Activated B cell treated with CpG ODN at 0.5 μM for 24 hours (primary cell): ENCODE data around the gene NAA38. TPM values are rescaled to one million over a fixed set of nuclear protein-coding genes. Genes with fewer than 3 reads are reported as not detected.
A peak's percentile ranks its signal among the peaks of the same experiment; 100 is the strongest.
"Not testable (repeated sequence)": the region's sequence is repeated elsewhere in the genome, so short reads cannot be mapped to it uniquely, and the experiment has no call there.

Experiments used
- ATAC-seq: fragments of 200-7000 bp; cut with Tn5 transposase; one replicate; pipeline ENCODE4 v1.10.0; 2021; ENCODE audit warnings: low read depth, mild to moderate bottlenecking, moderate library complexity
- CTCF ChIA-PET: fragments of 350-600 bp; sonication (Branson Sonifier 250); formaldehyde crosslinking; loops from one replicate; lab custom pipeline; 2021; ENCODE audit warnings: antibody characterized with exemption; lab: Charles Lee
- POLR2A ChIA-PET: fragments of 350-600 bp; sonication (Branson Sonifier 250); formaldehyde crosslinking; loops from one replicate; lab custom pipeline; 2021; ENCODE audit warnings: antibody characterized with exemption; lab: Charles Lee
- DNase-seq: peaks from one replicate; pipeline ENCODE4 v3.0.0; 2022
- H3K27ac Mint-ChIP-seq: one replicate; pipeline ENCODE4 v1.8.0; 2020; ENCODE audit warnings: mixed read lengths
- H3K27me3 Mint-ChIP-seq: one replicate; pipeline ENCODE4 v1.8.0; 2021; ENCODE audit warnings: mixed read lengths
- H3K36me3 Mint-ChIP-seq: one replicate; pipeline ENCODE4 v1.8.0; 2021; ENCODE audit warnings: low read depth, mixed read lengths
- H3K4me1 Mint-ChIP-seq: one replicate; pipeline ENCODE4 v1.8.0; 2021; ENCODE audit warnings: mixed read lengths
- H3K4me3 Mint-ChIP-seq: one replicate; pipeline ENCODE4 v1.8.0; 2020; ENCODE audit warnings: mild to moderate bottlenecking, mixed read lengths
- H3K9me3 Mint-ChIP-seq: one replicate; pipeline ENCODE4 v1.8.0; 2020; ENCODE audit warnings: mixed read lengths
- intact Hi-C: fragments of 100-400 bp; cut with micrococcal nuclease; formaldehyde crosslinking; loops from one replicate; pipeline ENCODE4 v1.15.1; 2024
- total RNA-seq: library from RNA; stranded (reverse); gene quantifications from 2 replicates; pipeline ENCODE4 v1.2.3, GENCODE V29; 2022
- TF ChIP-seq, protein P1 (sequence below): fragments of 200-600 bp; IDR thresholded peaks from one replicate; pipeline ENCODE4 v1.8.0; 2022; ENCODE audit warnings: antibody characterized with exemption, mild to moderate bottlenecking

The NAA38 gene
- total RNA-seq, 1 donor from 2014 or later: 36.0 TPM

DNA sequence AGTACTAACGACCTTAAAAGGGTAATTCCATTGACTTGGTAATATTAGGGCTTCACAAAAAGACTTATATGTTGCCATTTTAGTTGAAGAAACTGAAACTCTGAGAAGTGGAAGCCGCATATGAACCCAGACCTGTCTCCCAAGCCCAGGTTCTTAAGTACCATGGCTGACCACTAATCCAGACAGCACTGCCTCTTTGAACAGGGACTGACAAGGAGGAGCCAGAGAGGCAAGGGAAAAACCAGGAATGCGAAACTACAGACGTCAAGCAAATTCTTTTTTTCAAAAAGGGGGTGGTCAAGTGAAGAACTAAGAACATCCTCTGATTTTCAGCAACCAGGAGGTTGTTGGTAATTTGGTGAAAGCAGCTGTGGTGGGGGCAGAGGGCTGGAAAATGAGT, 15.7 kb upstream of the NAA38 start:
- Mint-ChIP-seq H3K27ac (no peak overlapping the region), H3K4me1 (peaks cover 10% of the 10 kb centered on the region)
- CTCF ChIA-PET: no interaction called here

DNA sequence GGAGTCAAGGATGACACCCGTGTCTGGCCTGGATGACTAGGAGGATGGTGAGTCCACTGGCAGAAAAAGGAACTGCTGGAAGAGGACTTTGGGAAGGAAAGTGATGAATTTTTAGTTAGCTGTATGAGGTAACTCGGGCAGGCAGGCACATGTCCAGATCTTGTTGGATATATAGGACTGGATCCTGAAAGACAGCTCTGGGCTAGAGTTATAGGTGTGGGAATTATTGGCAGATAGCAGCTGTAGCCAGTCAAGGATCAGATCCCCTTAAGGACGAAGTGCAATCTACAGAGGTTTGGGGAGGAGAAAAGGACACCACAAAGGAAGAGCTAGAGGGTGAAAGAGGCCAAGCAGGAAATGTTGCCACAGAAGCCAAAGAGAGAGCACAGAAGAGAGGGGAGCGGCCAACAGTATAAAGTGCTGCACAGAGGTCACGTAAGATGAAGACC, 10.5 kb upstream of the NAA38 start:
- H3K27me3 Mint-ChIP-seq: no peaks in the 10 kb centered on the region
- H3K4me1 Mint-ChIP-seq: peaks cover 11% of the 10 kb centered on the region
- ChIA-PET CTCF (interaction anchor here (1.3 to 3.1 kb wide), 2 partner anchors 33 to 122 kb away, joined by 3 to 11 read pairs; no protein-coding TSS in a partner anchor), POLR2A (no interaction called here)
- TF ChIP-seq, protein P1, sequence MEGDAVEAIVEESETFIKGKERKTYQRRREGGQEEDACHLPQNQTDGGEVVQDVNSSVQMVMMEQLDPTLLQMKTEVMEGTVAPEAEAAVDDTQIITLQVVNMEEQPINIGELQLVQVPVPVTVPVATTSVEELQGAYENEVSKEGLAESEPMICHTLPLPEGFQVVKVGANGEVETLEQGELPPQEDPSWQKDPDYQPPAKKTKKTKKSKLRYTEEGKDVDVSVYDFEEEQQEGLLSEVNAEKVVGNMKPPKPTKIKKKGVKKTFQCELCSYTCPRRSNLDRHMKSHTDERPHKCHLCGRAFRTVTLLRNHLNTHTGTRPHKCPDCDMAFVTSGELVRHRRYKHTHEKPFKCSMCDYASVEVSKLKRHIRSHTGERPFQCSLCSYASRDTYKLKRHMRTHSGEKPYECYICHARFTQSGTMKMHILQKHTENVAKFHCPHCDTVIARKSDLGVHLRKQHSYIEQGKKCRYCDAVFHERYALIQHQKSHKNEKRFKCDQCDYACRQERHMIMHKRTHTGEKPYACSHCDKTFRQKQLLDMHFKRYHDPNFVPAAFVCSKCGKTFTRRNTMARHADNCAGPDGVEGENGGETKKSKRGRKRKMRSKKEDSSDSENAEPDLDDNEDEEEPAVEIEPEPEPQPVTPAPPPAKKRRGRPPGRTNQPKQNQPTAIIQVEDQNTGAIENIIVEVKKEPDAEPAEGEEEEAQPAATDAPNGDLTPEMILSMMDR: no peak
- ATAC-seq (no peak), DNase-seq (no peak)
- peaks cover 18% of the 10 kb centered on the region for H3K36me3 Mint-ChIP-seq
- no peak overlapping the region for H3K4me3 Mint-ChIP-seq
- H3K9me3 Mint-ChIP-seq: no peaks in the 10 kb centered on the region
- intact Hi-C loops: no loop called here
- no peak overlapping the region for H3K27ac Mint-ChIP-seq

More for the DNA sequence above, 15.7 kb upstream of the NAA38 start:
- intact Hi-C loops: no loop called here
- TF ChIP-seq, protein P1: no peak
- POLR2A ChIA-PET: interaction anchor here (0.8 kb wide), 1 partner anchor 11 kb away, joined by 3 read pairs; no protein-coding TSS in a partner anchor
- no peak for DNase-seq
- peaks cover 12% of the 10 kb centered on the region for H3K36me3 Mint-ChIP-seq
- H3K9me3 Mint-ChIP-seq: no peaks in the 10 kb centered on the region
- no peaks in the 10 kb centered on the region for H3K27me3 Mint-ChIP-seq
- H3K4me3 Mint-ChIP-seq: no peak overlapping the region
- no peak for ATAC-seq

DNA sequence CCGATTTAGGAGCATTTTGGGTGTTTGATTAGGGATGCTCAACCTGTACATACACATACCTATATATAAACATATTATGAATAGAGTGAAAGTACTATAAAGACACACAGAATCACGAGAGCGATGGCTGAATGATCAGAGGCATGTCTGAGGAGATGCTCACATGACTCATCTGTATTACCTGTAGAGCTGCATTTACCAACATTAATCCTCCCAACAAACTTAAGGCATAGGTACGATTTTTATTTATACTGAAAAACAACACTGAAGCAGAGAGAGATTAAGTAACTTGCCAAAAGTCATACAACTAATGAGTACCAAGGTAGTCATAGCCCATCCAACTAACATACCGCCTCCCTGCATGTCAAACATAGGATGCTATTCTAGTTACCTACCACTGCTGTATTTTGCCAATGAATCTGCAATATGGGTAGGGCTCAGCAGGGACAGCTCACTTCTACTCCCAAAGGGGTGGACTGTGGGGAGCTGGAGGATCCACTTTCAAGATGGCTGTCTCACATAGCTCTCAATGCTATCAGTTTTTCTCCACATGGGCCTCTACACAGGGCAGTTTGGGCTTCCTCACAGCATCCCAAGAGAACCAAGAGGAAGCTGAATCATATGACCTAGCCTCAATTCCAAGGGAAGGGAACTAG, 7.8 kb upstream of the NAA38 start:
- Mint-ChIP-seq H3K9me3 (no peaks in the 10 kb centered on the region), H3K27me3 (no peaks in the 10 kb centered on the region), H3K27ac (no peak overlapping the region), H3K4me3 (no peak overlapping the region), H3K4me1 (peaks cover 14% of the 10 kb centered on the region), H3K36me3 (peaks cover 18% of the 10 kb centered on the region)
- TF ChIP-seq, protein P1: no peak
- DNase-seq (no peak), ATAC-seq (no peak)
- intact Hi-C loops: no loop called here
- POLR2A ChIA-PET: interaction anchor here (0.6 to 0.7 kb wide), 2 partner anchors 186 to 292 kb away, joined by 3 to 4 read pairs; no protein-coding TSS in a partner anchor
- CTCF ChIA-PET: interaction anchor here (0.6 to 7.2 kb wide), 5 partner anchors 21 to 187 kb away, joined by 3 to 77 read pairs (median 3); no protein-coding TSS in a partner anchor

DNA sequence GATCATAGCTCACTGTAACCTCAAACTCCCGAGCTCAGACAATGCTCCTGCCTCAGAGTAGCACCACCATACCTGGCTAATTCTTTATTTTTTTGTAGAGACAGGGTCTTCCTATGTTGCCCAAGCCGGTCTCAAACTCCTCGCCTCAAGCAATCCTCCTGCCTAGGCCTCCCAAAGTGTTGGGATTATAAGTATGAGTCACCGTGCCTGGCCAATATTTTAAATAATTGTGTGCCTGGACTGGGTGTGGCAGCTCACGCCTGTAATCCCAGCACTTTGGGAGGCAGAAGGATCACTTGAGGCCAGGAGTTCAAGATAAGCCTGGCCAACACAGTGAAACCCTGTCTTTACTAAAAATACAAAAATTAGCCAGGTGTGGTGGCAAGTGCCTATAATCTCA, 7.0 kb upstream of the NAA38 start:
- H3K4me3 Mint-ChIP-seq, H3K27ac Mint-ChIP-seq, ATAC-seq, DNase-seq, intact Hi-C loops, POLR2A ChIA-PET, H3K9me3 Mint-ChIP-seq, H3K27me3 Mint-ChIP-seq: not testable (repeated sequence)
- H3K36me3 Mint-ChIP-seq: peaks cover 23% of the 10 kb centered on the region
- CTCF ChIA-PET: interaction anchor here (0.7 to 7.2 kb wide), 8 partner anchors 33 to 193 kb away, joined by 3 to 77 read pairs (median 6); partner anchors contain the start of gene RNF227
- peaks cover 14% of the 10 kb centered on the region for H3K4me1 Mint-ChIP-seq

DNA sequence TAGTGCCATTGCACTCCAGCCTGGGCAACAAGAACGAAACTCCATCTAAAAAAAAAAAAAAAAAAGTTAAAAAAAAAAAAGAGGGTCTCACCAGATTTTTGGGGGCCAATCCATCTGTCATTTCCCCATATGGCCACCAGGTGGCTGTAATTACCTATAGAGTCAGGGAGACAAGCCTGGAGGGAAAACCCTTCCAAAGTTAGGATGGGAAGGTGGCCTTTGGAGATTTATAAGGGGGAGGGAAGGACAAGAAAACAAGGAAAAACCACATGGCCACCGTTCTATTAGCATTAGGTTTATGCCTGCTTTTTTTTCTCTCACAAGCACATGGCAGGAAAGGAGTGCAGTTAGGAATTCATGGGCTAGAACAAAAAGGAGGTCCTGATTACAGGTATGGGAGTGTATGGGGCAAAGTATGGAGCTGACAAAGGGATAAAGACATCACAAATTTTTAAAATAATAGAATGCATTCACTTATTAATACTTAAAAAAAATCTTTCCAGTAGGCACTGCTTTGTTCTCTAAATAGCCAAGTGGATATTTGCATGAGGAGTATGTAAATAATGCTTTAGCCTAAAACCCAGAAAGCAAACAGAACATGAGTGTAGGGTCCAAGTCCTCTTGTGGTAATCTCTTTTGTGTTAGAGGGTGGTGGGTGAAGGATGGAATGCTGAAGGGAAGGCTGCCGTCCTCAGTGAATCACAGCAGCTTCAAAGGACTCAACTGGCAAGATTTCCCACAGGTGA, 5.5 kb upstream of the NAA38 start:
- Mint-ChIP-seq H3K27ac (no peak overlapping the region), H3K27me3 (no peaks in the 10 kb centered on the region), H3K4me3 (no peak overlapping the region), H3K9me3 (no peaks in the 10 kb centered on the region), H3K36me3 (peaks cover 22% of the 10 kb centered on the region), H3K4me1 (peaks cover 11% of the 10 kb centered on the region)
- TF ChIP-seq, protein P1: peak; percentile 90
- ChIA-PET POLR2A (interaction anchor here (0.6 to 0.7 kb wide), 4 partner anchors 41 to 360 kb away, joined by 3 to 8 read pairs (median 6); no protein-coding TSS in a partner anchor), CTCF (interaction anchor here (0.7 to 7.2 kb wide), 17 partner anchors 14 to 216 kb away, joined by 3 to 77 read pairs (median 5); partner anchors contain the start of genes KDM6B and RNF227)
- intact Hi-C loops: loop anchor here (1.0 kb wide), 5 partner anchors 24 to 194 kb away; no protein-coding TSS in a partner anchor
- ATAC-seq: no peak
- no peak for DNase-seq
